ENCODE measurements around the gene USP17L17.
"Not testable (repeated sequence)": the region's sequence is repeated elsewhere in the genome, so short reads cannot be mapped to it uniquely, and the experiment has no call there.

Gene USP17L17, protein sequence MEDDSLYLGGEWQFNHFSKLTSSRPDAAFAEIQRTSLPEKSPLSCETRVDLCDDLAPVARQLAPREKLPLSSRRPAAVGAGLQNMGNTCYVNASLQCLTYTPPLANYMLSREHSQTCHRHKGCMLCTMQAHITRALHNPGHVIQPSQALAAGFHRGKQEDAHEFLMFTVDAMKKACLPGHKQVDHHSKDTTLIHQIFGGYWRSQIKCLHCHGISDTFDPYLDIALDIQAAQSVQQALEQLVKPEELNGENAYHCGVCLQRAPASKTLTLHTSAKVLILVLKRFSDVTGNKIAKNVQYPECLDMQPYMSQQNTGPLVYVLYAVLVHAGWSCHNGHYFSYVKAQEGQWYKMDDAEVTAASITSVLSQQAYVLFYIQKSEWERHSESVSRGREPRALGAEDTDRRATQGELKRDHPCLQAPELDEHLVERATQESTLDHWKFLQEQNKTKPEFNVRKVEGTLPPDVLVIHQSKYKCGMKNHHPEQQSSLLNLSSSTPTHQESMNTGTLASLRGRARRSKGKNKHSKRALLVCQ

DNA sequence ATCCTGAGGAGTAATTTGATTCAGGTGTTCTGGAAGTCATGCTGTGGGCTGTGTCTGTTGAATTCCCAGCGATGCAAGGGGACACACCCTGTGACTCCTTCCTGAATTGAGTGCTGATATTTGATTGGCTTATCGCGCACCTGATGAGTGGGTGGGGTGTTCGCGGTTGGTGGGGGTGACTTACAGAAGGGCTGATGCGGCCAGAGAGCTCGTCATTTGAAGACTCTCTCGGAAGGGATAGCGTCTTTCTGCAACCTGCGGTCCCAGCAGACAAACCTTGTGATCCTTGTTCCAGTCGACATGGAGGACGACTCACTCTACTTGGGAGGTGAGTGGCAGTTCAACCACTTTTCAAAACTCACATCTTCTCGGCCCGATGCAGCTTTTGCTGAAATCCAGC lies at the start of gene USP17L17:
Gene USP17L17 (plus strand): TSS at position 301 of the 400 bp plus-strand sequence. CDS start 0 bp downstream, at position 301.
- not testable (repeated sequence) for DNase-seq

DNA sequence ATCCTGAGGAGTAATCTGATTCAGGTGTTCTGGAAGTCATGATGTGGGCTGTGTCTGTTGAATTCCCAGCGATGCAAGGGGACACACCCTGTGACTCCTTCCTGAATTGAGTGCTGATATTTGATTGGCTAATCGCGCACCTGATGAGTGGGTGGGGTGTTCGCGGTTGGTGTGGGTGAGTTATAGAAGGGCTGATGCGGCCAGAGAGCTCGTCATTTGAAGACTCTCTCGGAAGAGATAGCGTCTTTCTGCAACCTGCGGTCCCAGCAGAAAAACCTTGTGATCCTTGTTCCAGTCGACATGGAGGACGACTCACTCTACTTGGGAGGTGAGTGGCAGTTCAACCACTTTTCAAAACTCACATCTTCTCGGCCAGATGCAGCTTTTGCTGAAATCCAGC lies 33.3 kb upstream of the USP17L17 start, which contains the start of gene USP17L10:
Gene USP17L10 (plus strand): TSS at position 301 of the 400 bp plus-strand sequence. CDS start 0 bp downstream, at position 301.
- DNase-seq, result not testable (repeated sequence)

DNA sequence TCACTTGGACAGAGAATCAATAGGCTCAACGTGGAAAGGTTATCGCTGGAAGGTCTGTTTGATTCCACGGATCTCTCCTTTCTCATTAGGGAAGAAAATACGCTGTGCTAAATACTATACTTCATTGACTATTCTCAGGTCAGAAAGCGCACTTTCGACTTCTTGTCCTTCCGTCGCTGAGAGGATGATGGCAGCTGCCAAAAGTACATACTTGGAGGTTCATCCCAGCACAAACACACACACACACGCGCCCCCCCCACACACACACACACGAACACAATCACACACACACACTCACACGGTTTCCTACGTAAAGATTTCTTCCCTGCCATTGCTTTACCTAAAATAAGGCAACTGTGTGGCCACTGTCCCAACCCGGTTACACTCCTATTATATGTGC lies 29.0 kb upstream of the USP17L17 start:
- DNase-seq, result not testable (repeated sequence)

DNA sequence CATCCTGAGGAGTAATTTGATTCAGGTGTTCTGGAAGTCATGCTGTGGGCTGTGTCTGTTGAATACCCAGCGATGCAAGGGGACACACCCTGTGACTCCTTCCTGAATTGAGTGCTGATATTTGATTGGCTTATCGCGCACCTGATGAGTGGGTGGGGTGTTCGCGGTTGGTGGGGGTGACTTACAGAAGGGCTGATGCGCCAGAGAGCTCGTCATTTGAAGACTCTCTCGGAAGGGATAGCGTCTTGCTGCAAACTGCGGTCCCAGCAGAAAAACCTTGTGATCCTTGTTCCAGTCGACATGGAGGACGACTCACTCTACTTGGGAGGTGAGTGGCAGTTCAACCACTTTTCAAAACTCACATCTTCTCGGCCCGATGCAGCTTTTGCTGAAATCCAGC lies 28.6 kb upstream of the USP17L17 start, which contains the start of gene USP17L11:
Gene USP17L11 (plus strand): TSS at position 301 of the 400 bp plus-strand sequence. CDS start 0 bp downstream, at position 301.
- DNase-seq, result not testable (repeated sequence)

DNA sequence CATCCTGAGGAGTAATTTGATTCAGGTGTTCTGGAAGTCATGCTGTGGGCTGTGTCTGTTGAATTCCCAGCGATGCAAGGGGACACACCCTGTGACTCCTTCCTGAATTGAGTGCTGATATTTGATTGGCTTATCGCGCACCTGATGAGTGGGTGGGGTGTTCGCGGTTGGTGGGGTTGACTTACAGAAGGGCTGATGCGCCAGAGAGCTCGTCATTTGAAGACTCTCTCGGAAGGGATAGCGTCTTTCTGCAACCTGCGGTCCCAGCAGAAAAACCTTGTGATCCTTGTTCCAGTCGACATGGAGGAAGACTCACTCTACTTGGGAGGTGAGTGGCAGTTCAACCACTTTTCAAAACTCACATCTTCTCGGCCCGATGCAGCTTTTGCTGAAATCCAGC lies 23.8 kb upstream of the USP17L17 start, which contains the start of gene USP17L12:
Gene USP17L12 (plus strand): TSS at position 301 of the 400 bp plus-strand sequence. CDS start 0 bp downstream, at position 301.
- not testable (repeated sequence) for DNase-seq

DNA sequence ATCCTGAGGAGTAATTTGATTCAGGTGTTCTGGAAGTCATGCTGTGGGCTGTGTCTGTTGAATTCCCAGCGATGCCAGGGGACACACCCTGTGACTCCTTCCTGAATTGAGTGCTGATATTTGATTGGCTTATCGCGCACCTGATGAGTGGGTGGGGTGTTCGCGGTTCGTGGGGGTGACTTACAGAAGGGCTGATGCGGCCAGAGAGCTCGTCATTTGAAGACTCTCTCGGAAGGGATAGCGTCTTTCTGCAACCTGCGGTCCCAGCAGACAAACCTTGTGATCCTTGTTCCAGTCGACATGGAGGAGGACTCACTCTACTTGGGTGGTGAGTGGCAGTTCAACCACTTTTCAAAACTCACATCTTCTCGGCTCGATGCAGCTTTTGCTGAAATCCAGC lies 19.1 kb upstream of the USP17L17 start, which contains the start of gene USP17L13:
Gene USP17L13 (plus strand): TSS at position 301 of the 400 bp plus-strand sequence. CDS start 0 bp downstream, at position 301.
- not testable (repeated sequence) for DNase-seq

DNA sequence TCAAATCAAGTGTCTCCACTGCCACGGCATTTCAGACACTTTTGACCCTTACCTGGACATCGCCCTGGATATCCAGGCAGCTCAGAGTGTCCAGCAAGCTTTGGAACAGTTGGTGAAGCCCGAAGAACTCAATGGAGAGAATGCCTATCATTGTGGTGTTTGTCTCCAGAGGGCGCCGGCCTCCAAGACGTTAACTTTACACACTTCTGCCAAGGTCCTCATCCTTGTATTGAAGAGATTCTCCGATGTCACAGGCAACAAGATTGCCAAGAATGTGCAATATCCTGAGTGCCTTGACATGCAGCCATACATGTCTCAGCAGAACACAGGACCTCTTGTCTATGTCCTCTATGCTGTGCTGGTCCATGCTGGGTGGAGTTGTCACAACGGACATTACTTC lies 13.4 kb upstream of the USP17L17 start:
- DNase-seq, result not testable (repeated sequence)

DNA sequence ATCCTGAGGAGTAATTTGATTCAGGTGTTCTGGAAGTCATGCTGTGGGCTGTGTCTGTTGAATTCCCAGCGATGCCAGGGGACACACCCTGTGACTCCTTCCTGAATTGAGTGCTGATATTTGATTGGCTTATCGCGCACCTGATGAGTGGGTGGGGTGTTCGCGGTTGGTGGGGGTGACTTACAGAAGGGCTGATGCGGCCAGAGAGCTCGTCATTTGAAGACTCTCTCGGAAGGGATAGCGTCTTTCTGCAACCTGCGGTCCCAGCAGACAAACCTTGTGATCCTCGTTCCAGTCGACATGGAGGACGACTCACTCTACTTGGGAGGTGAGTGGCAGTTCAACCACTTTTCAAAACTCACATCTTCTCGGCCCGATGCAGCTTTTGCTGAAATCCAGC lies 9.6 kb upstream of the USP17L17 start, which contains the start of gene USP17L15:
Gene USP17L15 (plus strand): TSS at position 301 of the 400 bp plus-strand sequence. CDS start 0 bp downstream, at position 301.
- not testable (repeated sequence) for DNase-seq

DNA sequence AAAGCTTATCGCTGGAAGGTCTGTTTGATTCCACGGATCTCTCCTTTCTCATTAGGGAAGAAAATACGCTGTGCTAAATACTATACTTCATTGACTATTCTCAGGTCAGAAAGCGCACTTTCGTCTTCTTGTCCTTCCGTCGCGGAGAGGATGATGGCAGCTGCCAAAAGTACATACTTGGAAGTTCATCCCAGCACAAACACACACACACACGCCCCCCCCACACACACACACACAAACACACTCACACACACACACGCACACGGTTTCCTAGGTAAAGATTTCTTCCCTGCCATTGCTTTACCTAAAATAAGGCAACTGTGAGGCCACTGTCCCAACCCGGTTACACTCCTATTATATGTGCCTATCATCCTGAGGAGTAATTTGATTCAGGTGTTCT lies 5.2 kb upstream of the USP17L17 start:
- not testable (repeated sequence) for DNase-seq

DNA sequence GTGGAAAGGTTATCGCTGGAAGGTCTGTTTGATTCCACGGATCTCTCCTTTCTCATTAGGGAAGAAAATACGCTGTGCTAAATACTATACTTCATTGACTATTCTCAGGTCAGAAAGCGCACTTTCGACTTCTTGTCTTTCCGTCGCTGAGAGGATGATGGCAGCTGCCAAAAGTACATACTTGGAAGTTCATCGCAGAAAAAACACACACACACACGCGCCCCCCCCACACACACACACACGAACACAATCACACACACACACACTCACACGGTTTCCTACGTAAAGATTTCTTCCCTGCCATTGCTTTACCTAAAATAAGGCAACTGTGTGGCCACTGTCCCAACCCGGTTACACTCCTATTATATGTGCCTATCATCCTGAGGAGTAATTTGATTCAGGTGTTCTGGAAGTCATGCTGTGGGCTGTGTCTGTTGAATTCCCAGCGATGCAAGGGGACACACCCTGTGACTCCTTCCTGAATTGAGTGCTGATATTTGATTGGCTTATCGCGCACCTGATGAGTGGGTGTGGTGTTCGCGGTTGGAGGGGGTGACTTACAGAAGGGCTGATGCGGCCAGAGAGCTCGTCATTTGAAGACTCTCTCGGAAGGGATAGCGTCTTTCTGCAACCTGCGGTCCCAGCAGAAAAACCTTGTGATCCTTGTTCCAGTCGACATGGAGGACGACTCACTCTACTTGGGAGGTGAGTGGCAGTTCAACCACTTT lies 4.4 kb downstream of the USP17L17 start, which contains the start of gene USP17L18:
Gene USP17L18 (plus strand): TSS at position 678 of the 728 bp plus-strand sequence. CDS start 0 bp downstream, at position 678.
- not testable (repeated sequence) for DNase-seq

DNA sequence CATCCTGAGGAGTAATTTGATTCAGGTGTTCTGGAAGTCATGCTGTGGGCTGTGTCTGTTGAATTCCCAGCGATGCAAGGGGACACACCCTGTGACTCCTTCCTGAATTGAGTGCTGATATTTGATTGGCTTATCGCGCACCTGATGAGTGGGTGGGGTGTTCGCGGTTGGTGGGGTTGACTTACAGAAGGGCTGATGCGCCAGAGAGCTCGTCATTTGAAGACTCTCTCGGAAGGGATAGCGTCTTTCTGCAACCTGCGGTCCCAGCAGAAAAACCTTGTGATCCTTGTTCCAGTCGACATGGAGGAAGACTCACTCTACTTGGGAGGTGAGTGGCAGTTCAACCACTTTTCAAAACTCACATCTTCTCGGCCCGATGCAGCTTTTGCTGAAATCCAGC lies 9.4 kb downstream of the USP17L17 start, which contains the start of gene USP17L19:
Gene USP17L19 (plus strand): TSS at position 301 of the 400 bp plus-strand sequence. CDS start 0 bp downstream, at position 301.
- DNase-seq, result not testable (repeated sequence)

DNA sequence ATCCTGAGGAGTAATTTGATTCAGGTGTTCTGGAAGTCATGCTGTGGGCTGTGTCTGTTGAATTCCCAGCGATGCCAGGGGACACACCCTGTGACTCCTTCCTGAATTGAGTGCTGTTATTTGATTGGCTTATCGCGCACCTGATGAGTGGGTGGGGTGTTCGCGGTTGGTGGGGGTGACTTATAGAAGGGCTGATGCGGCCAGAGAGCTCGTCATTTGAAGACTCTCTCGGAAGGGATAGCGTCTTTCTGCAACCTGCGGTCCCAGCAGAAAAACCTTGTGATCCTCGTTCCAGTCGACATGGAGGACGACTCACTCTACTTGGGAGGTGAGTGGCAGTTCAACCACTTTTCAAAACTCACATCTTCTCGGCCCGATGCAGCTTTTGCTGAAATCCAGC lies 14.1 kb downstream of the USP17L17 start, which contains the start of gene USP17L20:
Gene USP17L20 (plus strand): TSS at position 301 of the 400 bp plus-strand sequence. CDS start 0 bp downstream, at position 301.
- not testable (repeated sequence) for DNase-seq

DNA sequence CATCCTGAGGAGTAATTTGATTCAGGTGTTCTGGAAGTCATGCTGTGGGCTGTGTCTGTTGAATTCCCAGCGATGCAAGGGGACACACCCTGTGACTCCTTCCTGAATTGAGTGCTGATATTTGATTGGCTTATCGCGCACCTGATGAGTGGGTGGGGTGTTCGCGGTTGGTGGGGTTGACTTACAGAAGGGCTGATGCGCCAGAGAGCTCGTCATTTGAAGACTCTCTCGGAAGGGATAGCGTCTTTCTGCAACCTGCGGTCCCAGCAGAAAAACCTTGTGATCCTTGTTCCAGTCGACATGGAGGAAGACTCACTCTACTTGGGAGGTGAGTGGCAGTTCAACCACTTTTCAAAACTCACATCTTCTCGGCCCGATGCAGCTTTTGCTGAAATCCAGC lies 18.9 kb downstream of the USP17L17 start, which contains the start of gene USP17L21:
Gene USP17L21 (plus strand): TSS at position 301 of the 400 bp plus-strand sequence. CDS start 0 bp downstream, at position 301.
- DNase-seq, result not testable (repeated sequence)

DNA sequence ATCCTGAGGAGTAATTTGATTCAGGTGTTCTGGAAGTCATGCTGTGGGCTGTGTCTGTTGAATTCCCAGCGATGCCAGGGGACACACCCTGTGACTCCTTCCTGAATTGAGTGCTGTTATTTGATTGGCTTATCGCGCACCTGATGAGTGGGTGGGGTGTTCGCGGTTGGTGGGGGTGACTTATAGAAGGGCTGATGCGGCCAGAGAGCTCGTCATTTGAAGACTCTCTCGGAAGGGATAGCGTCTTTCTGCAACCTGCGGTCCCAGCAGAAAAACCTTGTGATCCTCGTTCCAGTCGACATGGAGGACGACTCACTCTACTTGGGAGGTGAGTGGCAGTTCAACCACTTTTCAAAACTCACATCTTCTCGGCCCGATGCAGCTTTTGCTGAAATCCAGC lies 23.6 kb downstream of the USP17L17 start, which contains the start of gene USP17L22:
Gene USP17L22 (plus strand): TSS at position 301 of the 400 bp plus-strand sequence. CDS start 0 bp downstream, at position 301.
- not testable (repeated sequence) for DNase-seq

DNA sequence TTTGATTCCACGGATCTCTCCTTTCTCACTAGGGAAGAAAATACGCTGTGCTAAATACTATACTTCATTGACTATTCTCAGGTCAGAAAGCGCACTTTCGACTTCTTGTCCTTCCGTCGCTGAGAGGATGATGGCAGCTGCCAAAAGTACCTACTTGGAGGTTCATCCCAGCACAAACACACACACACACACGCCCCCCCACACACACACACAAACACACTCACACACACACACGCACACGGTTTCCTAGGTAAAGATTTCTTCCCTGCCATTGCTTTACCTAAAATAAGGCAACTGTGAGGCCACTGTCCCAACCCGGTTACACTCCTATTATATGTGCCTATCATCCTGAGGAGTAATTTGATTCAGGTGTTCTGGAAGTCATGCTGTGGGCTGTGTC lies 28.0 kb downstream of the USP17L17 start:
- not testable (repeated sequence) for DNase-seq
